Fibroblast of lung (primary cell): ENCODE results near the gene CD151. TPM values are rescaled to one million over a fixed set of nuclear protein-coding genes. Genes with fewer than 3 reads are reported as not detected.

Source experiments
- DNase-seq, 2 donors: peaks; one replicate each; pipeline versions ENCODE4 v3.0.0 to v3.0.0-alpha.2; 2010; ENCODE audit warnings: low read depth in 2 of 2
- H2AFZ ChIP-seq: 2 replicates; pipeline ENCODE4 v1.5.1; 2012; ENCODE audit warnings: low read length, control low read depth, inconsistent platforms
- H3K27ac ChIP-seq: 2 replicates; pipeline ENCODE4 v1.5.1; 2011; ENCODE audit warnings: low read length, control low read depth; ENCODE audit not compliant: insufficient read depth
- H3K27me3 ChIP-seq: 2 replicates; pipeline ENCODE4 v1.5.1; 2011; ENCODE audit warnings: mild to moderate bottlenecking, low read length; ENCODE audit not compliant: control insufficient read depth, insufficient read depth
- H3K36me3 ChIP-seq: 2 replicates; pipeline ENCODE4 v1.5.1; 2011; ENCODE audit warnings: low read length; ENCODE audit not compliant: control insufficient read depth, insufficient read depth
- H3K4me1 ChIP-seq: 2 replicates; pipeline ENCODE4 v1.5.1; 2011; ENCODE audit warnings: low read length; ENCODE audit not compliant: control insufficient read depth, insufficient read depth; ENCODE audit errors: extremely low read depth
- H3K4me2 ChIP-seq: 2 replicates; pipeline ENCODE4 v1.5.1; 2011; ENCODE audit warnings: low read length, control low read depth; ENCODE audit not compliant: insufficient read depth; ENCODE audit errors: extremely low read depth
- H3K4me3 ChIP-seq, 4 experiments: fragments of 200-600 bp in 1 of 4; sonication (generic) in 1 of 4; replicated peaks in 1 of 4; 2 replicates each; pipeline ENCODE4 v1.5.1; 2011 to 2016; ENCODE audit warnings: low read length in 4 of 4, low read depth in 3 of 4, mild to moderate bottlenecking in 3 of 4, control low read depth in 2 of 4, inconsistent platforms in 1 of 4, mixed read lengths in 1 of 4; ENCODE audit not compliant: insufficient read depth in 1 of 4; ENCODE audit errors: control extremely low read depth in 1 of 4
- H3K79me2 ChIP-seq: 2 replicates; pipeline ENCODE4 v1.5.1; 2012; ENCODE audit warnings: mild to moderate bottlenecking, low read length, inconsistent platforms; ENCODE audit not compliant: control insufficient read depth, insufficient read depth
- H3K9ac ChIP-seq: 2 replicates; pipeline ENCODE4 v1.5.1; 2011; ENCODE audit warnings: mild to moderate bottlenecking, low read length, control low read depth; ENCODE audit not compliant: insufficient read depth
- H3K9me3 ChIP-seq: 2 replicates; pipeline ENCODE4 v1.5.1; 2012; ENCODE audit warnings: low read depth, low read length; ENCODE audit not compliant: control insufficient read depth, insufficient read depth
- H4K20me1 ChIP-seq: 2 replicates; pipeline ENCODE4 v1.5.1; 2011; ENCODE audit warnings: low read length; ENCODE audit not compliant: control insufficient read depth, insufficient read depth; ENCODE audit errors: extremely low read depth
- EZH2 ChIP-seq: IDR thresholded peaks from 2 replicates; pipeline ENCODE4 v1.5.1; 2012; ENCODE audit warnings: low read length, control low read depth, mild to moderate bottlenecking; ENCODE audit errors: missing control alignments
- polyA plus RNA-seq, 2 donors: library from polyadenylated mRNA; depleted of rRNA in 1 of 2; stranded (reverse) in 1 of 2; unstranded in 1 of 2; fragments of >200 nt; gene quantifications; 2 replicates each; pipeline ENCODE4 v1.2.1, GENCODE V29; 2011 to 2012; ENCODE audit warnings: missing spikeins in 1 of 2
- total RNA-seq: library from RNA; depleted of rRNA; stranded (reverse); fragments of >200 nt; gene quantifications from 2 replicates; pipeline ENCODE4 v1.2.1, GENCODE V29; 2014
- TF ChIP-seq, protein P1 (sequence below), 2 donors: IDR thresholded peaks in 1 of 2; conservative IDR thresholded peaks in 1 of 2; 1 replicate in 1 of 2; 2 replicates in 1 of 2; pipeline ENCODE4 v1.5.1; 2011 to 2012; ENCODE audit warnings: low read length in 2 of 2, control low read depth in 1 of 2, inconsistent platforms in 1 of 2, low read depth in 1 of 2, mild to moderate bottlenecking in 1 of 2

Gene CD151
- total and polyA plus RNA-seq, 2 donors (not counting 1 experiment from before 2014, with no cell fraction given) = 547 to 711 TPM

- peak overlapping the region; percentile 100 for H3K4me2 ChIP-seq
- H3K9me3 ChIP-seq = no peaks in the 10 kb centered on the region
- H4K20me1 ChIP-seq = no peaks in the 10 kb centered on the region
- peaks cover 17% of the 10 kb centered on the region for H3K79me2 ChIP-seq
- TF ChIP-seq, protein P1, sequence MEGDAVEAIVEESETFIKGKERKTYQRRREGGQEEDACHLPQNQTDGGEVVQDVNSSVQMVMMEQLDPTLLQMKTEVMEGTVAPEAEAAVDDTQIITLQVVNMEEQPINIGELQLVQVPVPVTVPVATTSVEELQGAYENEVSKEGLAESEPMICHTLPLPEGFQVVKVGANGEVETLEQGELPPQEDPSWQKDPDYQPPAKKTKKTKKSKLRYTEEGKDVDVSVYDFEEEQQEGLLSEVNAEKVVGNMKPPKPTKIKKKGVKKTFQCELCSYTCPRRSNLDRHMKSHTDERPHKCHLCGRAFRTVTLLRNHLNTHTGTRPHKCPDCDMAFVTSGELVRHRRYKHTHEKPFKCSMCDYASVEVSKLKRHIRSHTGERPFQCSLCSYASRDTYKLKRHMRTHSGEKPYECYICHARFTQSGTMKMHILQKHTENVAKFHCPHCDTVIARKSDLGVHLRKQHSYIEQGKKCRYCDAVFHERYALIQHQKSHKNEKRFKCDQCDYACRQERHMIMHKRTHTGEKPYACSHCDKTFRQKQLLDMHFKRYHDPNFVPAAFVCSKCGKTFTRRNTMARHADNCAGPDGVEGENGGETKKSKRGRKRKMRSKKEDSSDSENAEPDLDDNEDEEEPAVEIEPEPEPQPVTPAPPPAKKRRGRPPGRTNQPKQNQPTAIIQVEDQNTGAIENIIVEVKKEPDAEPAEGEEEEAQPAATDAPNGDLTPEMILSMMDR (conservative IDR thresholded peaks at IDR 0.05 in 1 of 2, IDR thresholded peaks at IDR 0.05 in 1 of 2; ENCODE audit: low read depth in 1 of 2, low read length in 2 of 2) = no peak
- TF ChIP-seq EZH2 = no peak
- no peak overlapping the region for H2AFZ ChIP-seq
- peak overlapping the region; percentile 62 to 87 (median 74) for H3K4me3 ChIP-seq
- H3K27ac ChIP-seq = peak overlapping the region; percentile 88
- H3K27me3 ChIP-seq = no peaks in the 10 kb centered on the region
- H3K9ac ChIP-seq = peak overlapping the region; percentile 78
- H3K4me1 ChIP-seq = peaks cover 7% of the 10 kb centered on the region
- DNase-seq = peak; percentile 77 to 79
- peaks cover 19% of the 10 kb centered on the region for H3K36me3 ChIP-seq
Observed at GRCh38 chr11:795634-796564, 36.9 kb upstream of the CD151 start.

- Histone ChIP-seq H3K4me3 (peak overlapping the region; percentile 62 to 87 (median 74)), H3K36me3 (peaks cover 24% of the 10 kb centered on the region), H3K4me1 (peaks cover 7% of the 10 kb centered on the region), H3K27me3 (no peaks in the 10 kb centered on the region), H3K27ac (peak overlapping the region; percentile 88), H2AFZ (peak overlapping the region; percentile 17), H3K9ac (peak overlapping the region; percentile 78), H3K79me2 (peaks cover 17% of the 10 kb centered on the region), H3K4me2 (peak overlapping the region; percentile 100), H4K20me1 (no peaks in the 10 kb centered on the region), H3K9me3 (no peaks in the 10 kb centered on the region)
- TF ChIP-seq, protein P1 (conservative IDR thresholded peaks at IDR 0.05 in 1 of 2, IDR thresholded peaks at IDR 0.05 in 1 of 2; ENCODE audit: low read depth in 1 of 2, low read length in 2 of 2) = no peak
- TF ChIP-seq EZH2 = no peak
- DNase-seq = no peak
Observed at GRCh38 chr11:796565-797295, 36.0 kb upstream of the CD151 start.
